K562 (cell line): ENCODE results near the gene USF2. TPM values are rescaled to one million over a fixed set of nuclear protein-coding genes. Genes with fewer than 3 reads are reported as not detected.

Experiments used
- ATF7 ChIP-seq: fragments of 450-650 bp; IDR thresholded peaks from 2 replicates; pipeline ENCODE4 v1.7.1; 2014; ENCODE audit warnings: mild to moderate bottlenecking, moderate library complexity
- EP400 ChIP-seq: fragments of 450-650 bp; IDR thresholded peaks from 2 replicates; pipeline ENCODE4 v1.6.1; 2017; ENCODE audit warnings: antibody characterized with exemption, mild to moderate bottlenecking, moderate library complexity
- GTF2A2 ChIP-seq: IDR thresholded peaks from 2 replicates; pipeline ENCODE4 v1.6.1; 2016; ENCODE audit warnings: mild to moderate bottlenecking, missing genetic modification characterization, missing compliant biosample characterization
- NFRKB ChIP-seq: fragments of 450-650 bp; IDR thresholded peaks from 2 replicates; pipeline ENCODE4 v1.6.1; 2016; ENCODE audit warnings: low read depth
- NR2C1 ChIP-seq, 2 experiments: fragments of 450-650 bp; IDR thresholded peaks; 2 replicates each; pipeline ENCODE4 v1.6.1; 2017; ENCODE audit warnings: mild to moderate bottlenecking in 2 of 2, antibody characterized with exemption in 1 of 2, inconsistent platforms in 1 of 2, missing compliant biosample characterization in 1 of 2, missing genetic modification characterization in 1 of 2
- PTBP1 ChIP-seq: fragments of 200-400 bp; formaldehyde crosslinking; IDR thresholded peaks from 2 replicates; pipeline ENCODE4 v1.6.1; 2017; ENCODE audit warnings: low read depth, low read length
- SOX6 ChIP-seq: fragments of 450-650 bp; IDR thresholded peaks from 2 replicates; pipeline ENCODE4 v1.6.1; 2014; ENCODE audit warnings: mild to moderate bottlenecking
- ZNF384 ChIP-seq: IDR thresholded peaks from 2 replicates; pipeline ENCODE4 v1.6.1; 2012; ENCODE audit warnings: low read depth, low read length, improper control_type of control experiment
- ZNF766 ChIP-seq: fragments of 200-800 bp; sonication (Bioruptor generic); conservative IDR thresholded peaks from 2 replicates; pipeline ENCODE4 v1.6.1; 2016; ENCODE audit warnings: missing genetic modification characterization, missing compliant biosample characterization
- polyA plus RNA-seq, 8 experiments: library from polyadenylated mRNA; depleted of rRNA in 4 of 8; stranded (reverse) in 5 of 8; unstranded in 3 of 8; fragments of >200 nt; fragmentation: Nextera tagmentation in 2 of 8; fragmentation: Illumina TruSeq in 1 of 8; extraction: Ambion mirVana in 2 of 8; extraction: Trizol in 1 of 8; gene quantifications; 2 replicates each; pipeline versions ENCODE4 v1.2.1 to v1.2.3, GENCODE V29; 2011 to 2014; ENCODE audit warnings: inconsistent platforms in 1 of 8, missing spikeins in 1 of 8
- total RNA-seq, 7 experiments: library from RNA; depleted of rRNA in 6 of 7; stranded (reverse); fragments of >200 nt in 6 of 7; fragmentation: Illumina TruSeq in 2 of 7; extraction: Trizol in 2 of 7; gene quantifications; 2 replicates each; pipeline versions ENCODE4 v1.2.1 to v1.2.3, GENCODE V29; 2011 to 2021; ENCODE audit warnings: low replicate concordance in 1 of 7
- TF ChIP-seq, protein P1 (sequence below): fragments of 450-650 bp; IDR thresholded peaks from 2 replicates; pipeline ENCODE4 v1.7.0; 2016; ENCODE audit warnings: borderline replicate concordance
- TF ChIP-seq, protein P2 (sequence below), 2 experiments: fragments of 450-650 bp in 1 of 2; IDR thresholded peaks; 2 replicates each; pipeline ENCODE4 v1.6.1; 2011 to 2017; ENCODE audit warnings: low read depth in 2 of 2, antibody characterized with exemption in 1 of 2, borderline replicate concordance in 1 of 2, low read length in 1 of 2, mild to moderate bottlenecking in 1 of 2, mixed read lengths in 1 of 2; ENCODE audit not compliant: control insufficient read depth in 1 of 2
- TF ChIP-seq, protein P3 (sequence below), 2 experiments: IDR thresholded peaks; 2 replicates each; pipeline ENCODE4 v1.6.1; 2011; ENCODE audit warnings: borderline replicate concordance in 1 of 2, control low read depth in 1 of 2, low read depth in 1 of 2, low read length in 1 of 2, mild to moderate bottlenecking in 1 of 2, mixed read lengths in 1 of 2, moderate library complexity in 1 of 2; ENCODE audit not compliant: insufficient read depth in 1 of 2, insufficient read length in 1 of 2, poor library complexity in 1 of 2, severe bottlenecking in 1 of 2; ENCODE audit errors: extremely low read depth in 1 of 2
- TF ChIP-seq, protein P4 (sequence below): fragments of 200-800 bp; sonication (Bioruptor generic); IDR thresholded peaks from 2 replicates; pipeline ENCODE4 v1.6.1; 2017; ENCODE audit warnings: missing genetic modification characterization, missing compliant biosample characterization
- TF ChIP-seq, protein P5 (sequence below): sonication (generic); formaldehyde crosslinking; IDR thresholded peaks from 2 replicates; pipeline ENCODE4 v1.8.1; 2023; ENCODE audit warnings: mild to moderate bottlenecking, missing genetic modification reagents

Gene USF2
- total and polyA plus RNA-seq, 9 of the 15 experiments (the other 6 are each of a cell fraction or from before 2014, with no cell fraction given): 0.27 to 93.7 (median 58.4) TPM

DNA sequence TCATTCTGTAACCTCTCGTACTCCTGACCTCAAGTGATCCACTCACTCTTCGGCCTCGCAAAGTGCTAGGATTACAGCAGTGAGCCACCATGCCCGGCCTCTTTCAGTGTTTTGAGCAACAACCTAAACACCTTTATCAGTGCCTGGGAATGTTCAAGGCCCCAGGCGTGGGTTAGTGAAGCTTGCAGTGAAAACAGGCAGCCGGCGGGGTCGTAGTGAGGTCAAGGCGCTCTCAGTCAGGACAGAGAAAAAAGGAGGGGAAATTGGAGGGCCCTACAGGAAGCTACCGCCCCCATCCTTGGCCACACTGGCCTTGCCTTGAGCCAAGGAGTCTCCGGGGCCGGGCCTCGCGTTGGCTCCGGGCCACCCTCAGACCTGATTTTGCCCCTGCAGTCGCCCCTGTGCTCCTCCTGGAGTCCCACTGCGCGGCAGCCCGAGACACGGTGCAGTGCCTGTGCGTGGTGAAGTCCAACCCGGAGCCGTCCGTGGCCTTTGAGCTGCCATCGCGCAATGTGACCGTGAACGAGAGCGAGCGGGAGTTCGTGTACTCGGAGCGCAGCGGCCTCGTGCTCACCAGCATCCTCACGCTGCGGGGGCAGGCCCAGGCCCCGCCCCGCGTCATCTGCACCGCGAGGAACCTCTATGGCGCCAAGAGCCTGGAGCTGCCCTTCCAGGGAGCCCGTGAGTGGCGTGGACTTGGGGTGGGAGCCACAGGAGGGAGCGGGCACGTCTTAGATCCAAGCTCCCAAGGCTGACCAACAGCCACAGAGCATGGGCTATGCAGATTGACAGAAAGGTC, 40.9 kb downstream of the USF2 start (continued):
- TF ChIP-seq, protein P1, sequence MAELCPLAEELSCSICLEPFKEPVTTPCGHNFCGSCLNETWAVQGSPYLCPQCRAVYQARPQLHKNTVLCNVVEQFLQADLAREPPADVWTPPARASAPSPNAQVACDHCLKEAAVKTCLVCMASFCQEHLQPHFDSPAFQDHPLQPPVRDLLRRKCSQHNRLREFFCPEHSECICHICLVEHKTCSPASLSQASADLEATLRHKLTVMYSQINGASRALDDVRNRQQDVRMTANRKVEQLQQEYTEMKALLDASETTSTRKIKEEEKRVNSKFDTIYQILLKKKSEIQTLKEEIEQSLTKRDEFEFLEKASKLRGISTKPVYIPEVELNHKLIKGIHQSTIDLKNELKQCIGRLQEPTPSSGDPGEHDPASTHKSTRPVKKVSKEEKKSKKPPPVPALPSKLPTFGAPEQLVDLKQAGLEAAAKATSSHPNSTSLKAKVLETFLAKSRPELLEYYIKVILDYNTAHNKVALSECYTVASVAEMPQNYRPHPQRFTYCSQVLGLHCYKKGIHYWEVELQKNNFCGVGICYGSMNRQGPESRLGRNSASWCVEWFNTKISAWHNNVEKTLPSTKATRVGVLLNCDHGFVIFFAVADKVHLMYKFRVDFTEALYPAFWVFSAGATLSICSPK: no peak
- TF ChIP-seq ZNF384 (no peak), GTF2A2 (tag) (peak; percentile 76; the same call in 1 of the 2 replicates), EP400 (peak; percentile 80), NR2C1 (IDR thresholded peaks at IDR 0.05) (no peak; the same call in 1 of the 2 replicates), NR2C1 (tag; IDR thresholded peaks at IDR 0.05) (peak; percentile 5), NFRKB (peak; percentile 80; the same call in 1 of the 2 replicates), SOX6 (no peak), PTBP1 (no peak), ZNF766 (CRISPR knock-in tag) (peak; percentile 79), ATF7 (0 out of 2 replicates have a peak, but pooled peaks have one; percentile 18)
- TF ChIP-seq, protein P2, sequence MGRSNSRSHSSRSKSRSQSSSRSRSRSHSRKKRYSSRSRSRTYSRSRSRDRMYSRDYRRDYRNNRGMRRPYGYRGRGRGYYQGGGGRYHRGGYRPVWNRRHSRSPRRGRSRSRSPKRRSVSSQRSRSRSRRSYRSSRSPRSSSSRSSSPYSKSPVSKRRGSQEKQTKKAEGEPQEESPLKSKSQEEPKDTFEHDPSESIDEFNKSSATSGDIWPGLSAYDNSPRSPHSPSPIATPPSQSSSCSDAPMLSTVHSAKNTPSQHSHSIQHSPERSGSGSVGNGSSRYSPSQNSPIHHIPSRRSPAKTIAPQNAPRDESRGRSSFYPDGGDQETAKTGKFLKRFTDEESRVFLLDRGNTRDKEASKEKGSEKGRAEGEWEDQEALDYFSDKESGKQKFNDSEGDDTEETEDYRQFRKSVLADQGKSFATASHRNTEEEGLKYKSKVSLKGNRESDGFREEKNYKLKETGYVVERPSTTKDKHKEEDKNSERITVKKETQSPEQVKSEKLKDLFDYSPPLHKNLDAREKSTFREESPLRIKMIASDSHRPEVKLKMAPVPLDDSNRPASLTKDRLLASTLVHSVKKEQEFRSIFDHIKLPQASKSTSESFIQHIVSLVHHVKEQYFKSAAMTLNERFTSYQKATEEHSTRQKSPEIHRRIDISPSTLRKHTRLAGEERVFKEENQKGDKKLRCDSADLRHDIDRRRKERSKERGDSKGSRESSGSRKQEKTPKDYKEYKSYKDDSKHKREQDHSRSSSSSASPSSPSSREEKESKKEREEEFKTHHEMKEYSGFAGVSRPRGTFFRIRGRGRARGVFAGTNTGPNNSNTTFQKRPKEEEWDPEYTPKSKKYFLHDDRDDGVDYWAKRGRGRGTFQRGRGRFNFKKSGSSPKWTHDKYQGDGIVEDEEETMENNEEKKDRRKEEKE (IDR thresholded peaks at IDR 0.05; ENCODE audit: borderline replicate concordance in 1 of 2, control insufficient read depth in 1 of 2, low read depth in 2 of 2, low read length in 1 of 2): no peak
- TF ChIP-seq, protein P3, sequence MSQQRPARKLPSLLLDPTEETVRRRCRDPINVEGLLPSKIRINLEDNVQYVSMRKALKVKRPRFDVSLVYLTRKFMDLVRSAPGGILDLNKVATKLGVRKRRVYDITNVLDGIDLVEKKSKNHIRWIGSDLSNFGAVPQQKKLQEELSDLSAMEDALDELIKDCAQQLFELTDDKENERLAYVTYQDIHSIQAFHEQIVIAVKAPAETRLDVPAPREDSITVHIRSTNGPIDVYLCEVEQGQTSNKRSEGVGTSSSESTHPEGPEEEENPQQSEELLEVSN (IDR thresholded peaks at IDR 0.05; ENCODE audit: borderline replicate concordance in 1 of 2, extremely low read depth in 1 of 2, insufficient read depth in 1 of 2, insufficient read length in 1 of 2, low read depth in 1 of 2, low read length in 1 of 2, poor library complexity in 1 of 2, severe bottlenecking in 1 of 2): peak; percentile 98 to 99
- TF ChIP-seq, protein P4, sequence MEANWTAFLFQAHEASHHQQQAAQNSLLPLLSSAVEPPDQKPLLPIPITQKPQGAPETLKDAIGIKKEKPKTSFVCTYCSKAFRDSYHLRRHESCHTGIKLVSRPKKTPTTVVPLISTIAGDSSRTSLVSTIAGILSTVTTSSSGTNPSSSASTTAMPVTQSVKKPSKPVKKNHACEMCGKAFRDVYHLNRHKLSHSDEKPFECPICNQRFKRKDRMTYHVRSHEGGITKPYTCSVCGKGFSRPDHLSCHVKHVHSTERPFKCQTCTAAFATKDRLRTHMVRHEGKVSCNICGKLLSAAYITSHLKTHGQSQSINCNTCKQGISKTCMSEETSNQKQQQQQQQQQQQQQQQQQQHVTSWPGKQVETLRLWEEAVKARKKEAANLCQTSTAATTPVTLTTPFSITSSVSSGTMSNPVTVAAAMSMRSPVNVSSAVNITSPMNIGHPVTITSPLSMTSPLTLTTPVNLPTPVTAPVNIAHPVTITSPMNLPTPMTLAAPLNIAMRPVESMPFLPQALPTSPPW: peak; percentile 52
- TF ChIP-seq, protein P5, sequence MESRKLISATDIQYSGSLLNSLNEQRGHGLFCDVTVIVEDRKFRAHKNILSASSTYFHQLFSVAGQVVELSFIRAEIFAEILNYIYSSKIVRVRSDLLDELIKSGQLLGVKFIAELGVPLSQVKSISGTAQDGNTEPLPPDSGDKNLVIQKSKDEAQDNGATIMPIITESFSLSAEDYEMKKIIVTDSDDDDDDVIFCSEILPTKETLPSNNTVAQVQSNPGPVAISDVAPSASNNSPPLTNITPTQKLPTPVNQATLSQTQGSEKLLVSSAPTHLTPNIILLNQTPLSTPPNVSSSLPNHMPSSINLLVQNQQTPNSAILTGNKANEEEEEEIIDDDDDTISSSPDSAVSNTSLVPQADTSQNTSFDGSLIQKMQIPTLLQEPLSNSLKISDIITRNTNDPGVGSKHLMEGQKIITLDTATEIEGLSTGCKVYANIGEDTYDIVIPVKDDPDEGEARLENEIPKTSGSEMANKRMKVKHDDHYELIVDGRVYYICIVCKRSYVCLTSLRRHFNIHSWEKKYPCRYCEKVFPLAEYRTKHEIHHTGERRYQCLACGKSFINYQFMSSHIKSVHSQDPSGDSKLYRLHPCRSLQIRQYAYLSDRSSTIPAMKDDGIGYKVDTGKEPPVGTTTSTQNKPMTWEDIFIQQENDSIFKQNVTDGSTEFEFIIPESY: peak; percentile 96
